T-helper 2 cell treated with Interferon-gamma antibody and Interleukin-4, amounts not matched to agents 5 μg/mL and 100 μg/mL, for 36 hours (primary cell): ENCODE results near the gene ELFN2.
"Not testable (repeated sequence)": the region's sequence is repeated elsewhere in the genome, so short reads cannot be mapped to it uniquely, and the experiment has no call there.

ENCODE experiments used
- DNase-seq: peaks from one replicate; pipeline ENCODE4 v3.0.0; 2021; ENCODE audit warnings: low spot score
- H3K27ac Mint-ChIP-seq: one replicate; pipeline ENCODE4 v1.8.0; 2021; ENCODE audit warnings: mild to moderate bottlenecking, mixed read lengths
- H3K27me3 Mint-ChIP-seq: one replicate; pipeline ENCODE4 v1.8.0; 2021; ENCODE audit warnings: low read depth, mixed read lengths
- H3K36me3 Mint-ChIP-seq: one replicate; pipeline ENCODE4 v1.8.0; 2021; ENCODE audit warnings: low read depth, mixed read lengths
- H3K4me1 Mint-ChIP-seq: one replicate; pipeline ENCODE4 v1.8.0; 2021; ENCODE audit warnings: low read depth, mixed read lengths
- H3K4me3 Mint-ChIP-seq: one replicate; pipeline ENCODE4 v1.8.0; 2022; ENCODE audit warnings: mild to moderate bottlenecking, moderate library complexity, mixed read lengths
- H3K9me3 Mint-ChIP-seq: one replicate; pipeline ENCODE4 v1.8.0; 2021; ENCODE audit warnings: mixed read lengths

Gene ELFN2, protein sequence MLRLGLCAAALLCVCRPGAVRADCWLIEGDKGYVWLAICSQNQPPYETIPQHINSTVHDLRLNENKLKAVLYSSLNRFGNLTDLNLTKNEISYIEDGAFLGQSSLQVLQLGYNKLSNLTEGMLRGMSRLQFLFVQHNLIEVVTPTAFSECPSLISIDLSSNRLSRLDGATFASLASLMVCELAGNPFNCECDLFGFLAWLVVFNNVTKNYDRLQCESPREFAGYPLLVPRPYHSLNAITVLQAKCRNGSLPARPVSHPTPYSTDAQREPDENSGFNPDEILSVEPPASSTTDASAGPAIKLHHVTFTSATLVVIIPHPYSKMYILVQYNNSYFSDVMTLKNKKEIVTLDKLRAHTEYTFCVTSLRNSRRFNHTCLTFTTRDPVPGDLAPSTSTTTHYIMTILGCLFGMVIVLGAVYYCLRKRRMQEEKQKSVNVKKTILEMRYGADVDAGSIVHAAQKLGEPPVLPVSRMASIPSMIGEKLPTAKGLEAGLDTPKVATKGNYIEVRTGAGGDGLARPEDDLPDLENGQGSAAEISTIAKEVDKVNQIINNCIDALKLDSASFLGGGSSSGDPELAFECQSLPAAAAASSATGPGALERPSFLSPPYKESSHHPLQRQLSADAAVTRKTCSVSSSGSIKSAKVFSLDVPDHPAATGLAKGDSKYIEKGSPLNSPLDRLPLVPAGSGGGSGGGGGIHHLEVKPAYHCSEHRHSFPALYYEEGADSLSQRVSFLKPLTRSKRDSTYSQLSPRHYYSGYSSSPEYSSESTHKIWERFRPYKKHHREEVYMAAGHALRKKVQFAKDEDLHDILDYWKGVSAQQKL

DNA sequence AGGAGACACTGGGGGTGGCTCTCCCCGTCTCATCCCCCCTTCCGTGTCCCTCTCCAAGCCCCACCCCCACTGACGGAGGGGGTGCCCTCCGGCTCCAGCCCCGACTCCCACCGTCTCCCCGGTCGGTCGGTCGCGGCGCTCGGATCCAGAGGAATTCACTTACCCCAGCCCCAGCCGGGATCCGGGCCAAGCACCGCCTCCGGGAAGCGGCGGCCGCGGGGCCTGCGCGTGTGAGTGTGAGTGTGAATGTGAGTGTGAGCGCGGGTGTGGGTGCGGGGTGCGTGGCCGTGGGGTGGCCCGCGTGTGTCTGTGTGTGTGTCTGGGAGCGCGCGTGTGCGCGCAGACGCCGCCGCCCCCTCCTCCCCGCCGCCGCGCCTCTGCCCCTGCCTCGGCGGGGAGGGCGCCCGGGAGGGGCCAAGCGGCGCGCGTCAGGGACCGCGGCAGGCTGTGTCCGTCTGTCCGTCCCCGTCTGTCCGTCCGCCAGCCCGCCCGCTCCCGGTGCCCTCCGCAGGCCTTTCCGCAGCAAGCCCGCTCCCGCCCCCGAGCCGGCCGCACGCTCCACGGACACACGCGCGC lies at the start of gene ELFN2:
Gene ELFN2 (minus strand): TSS at position 345 of the 576 bp plus-strand sequence. CDS start 51,945 bp downstream, outside the sequence.
- peaks cover 2% of the 10 kb centered on the region for H3K36me3 Mint-ChIP-seq
- H3K4me1 Mint-ChIP-seq: peaks cover 5% of the 10 kb centered on the region
- DNase-seq: no peak
- H3K27ac Mint-ChIP-seq: no peak within 1 kb of the TSS
- H3K27me3 Mint-ChIP-seq: peaks cover 63% of the 10 kb centered on the region
- H3K9me3 Mint-ChIP-seq: peaks cover 5% of the 10 kb centered on the region
- no peak within 1 kb of the TSS for H3K4me3 Mint-ChIP-seq

DNA sequence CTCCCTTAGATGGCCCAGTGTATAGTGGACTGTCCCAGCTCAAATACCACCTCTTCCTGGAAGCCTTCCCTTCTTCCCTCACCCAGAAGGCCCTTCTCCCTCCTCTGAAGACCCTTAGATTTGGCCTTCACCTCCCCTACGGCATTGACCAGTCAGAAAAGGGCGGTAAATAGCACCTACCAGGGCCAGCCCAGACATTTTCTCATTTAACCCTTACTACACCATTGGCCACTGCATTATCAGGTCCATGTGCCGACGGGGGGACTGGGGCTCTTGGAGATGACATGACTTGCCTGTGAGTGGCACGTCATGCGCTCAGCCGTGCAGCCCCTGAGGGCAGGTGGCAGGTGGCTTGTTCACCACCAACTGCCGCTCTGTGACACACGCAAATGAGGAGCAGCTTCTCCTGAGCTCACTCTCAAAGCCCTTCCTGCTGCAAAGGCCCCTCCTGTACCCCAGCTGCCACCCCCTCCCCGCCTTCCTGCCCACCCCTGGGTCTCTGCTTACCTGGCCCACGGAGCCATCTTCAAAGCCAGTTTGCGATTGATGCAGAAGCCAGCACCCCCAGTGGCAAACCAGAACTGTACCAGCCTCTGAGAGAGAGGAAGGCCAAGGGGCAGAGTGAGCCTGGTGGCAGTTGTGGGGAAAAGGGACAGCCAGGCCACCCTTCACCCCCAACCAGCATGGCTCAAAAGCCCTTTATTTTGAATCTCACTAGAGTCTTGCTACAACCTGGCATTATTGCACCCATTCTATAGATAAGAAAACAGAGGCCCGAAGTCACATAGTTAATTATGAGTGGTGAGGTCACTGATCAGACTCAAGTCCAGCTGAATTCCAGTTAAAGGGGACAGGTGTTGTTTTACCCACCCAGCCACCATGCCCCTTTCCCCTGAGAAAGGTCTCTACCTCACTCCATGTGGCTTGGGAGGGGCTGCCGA lies 49.4 kb upstream of the ELFN2 start:
- no peak for DNase-seq
- no peaks in the 10 kb centered on the region for H3K27me3 Mint-ChIP-seq
- H3K9me3 Mint-ChIP-seq: no peaks in the 10 kb centered on the region
- no peak overlapping the region for H3K4me3 Mint-ChIP-seq
- peaks cover 5% of the 10 kb centered on the region for H3K4me1 Mint-ChIP-seq
- peaks cover 38% of the 10 kb centered on the region for H3K36me3 Mint-ChIP-seq
- no peak overlapping the region for H3K27ac Mint-ChIP-seq

DNA sequence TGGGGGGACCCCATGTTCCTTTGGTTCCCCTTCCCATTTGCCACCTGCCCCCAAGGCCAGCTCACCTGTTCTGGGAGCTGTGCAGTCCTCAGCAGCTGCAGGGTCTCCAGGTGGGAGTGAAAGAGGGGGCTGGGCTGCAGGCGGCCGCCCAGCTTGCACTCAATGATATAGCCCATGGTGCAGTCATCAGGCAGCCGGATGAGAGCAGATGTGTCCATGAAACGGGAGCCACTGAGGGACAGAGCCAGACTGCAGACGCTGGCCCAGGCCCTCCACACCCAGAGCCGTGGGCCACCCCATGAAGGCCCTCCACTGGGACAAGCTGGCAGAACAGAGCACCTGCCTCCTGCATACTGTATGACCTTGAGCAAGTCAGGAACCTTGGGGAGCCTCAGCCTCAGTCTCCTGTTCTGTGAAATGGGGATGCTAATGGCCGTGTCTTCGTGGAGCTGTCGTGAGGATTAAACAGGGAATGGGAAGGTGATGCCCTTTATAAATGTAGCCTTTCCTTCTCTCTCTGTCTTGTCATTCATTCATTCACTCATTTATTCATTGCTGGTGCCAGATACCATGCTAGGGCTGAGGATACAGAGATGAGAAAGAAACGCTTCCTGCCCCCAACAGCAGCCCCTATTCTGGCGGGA lies 47.3 kb upstream of the ELFN2 start:
- H3K36me3 Mint-ChIP-seq: peaks cover 42% of the 10 kb centered on the region
- no peak overlapping the region for H3K4me3 Mint-ChIP-seq
- H3K27ac Mint-ChIP-seq: no peak overlapping the region
- no peaks in the 10 kb centered on the region for H3K27me3 Mint-ChIP-seq
- no peak for DNase-seq
- no peaks in the 10 kb centered on the region for H3K4me1 Mint-ChIP-seq
- H3K9me3 Mint-ChIP-seq: no peaks in the 10 kb centered on the region

DNA sequence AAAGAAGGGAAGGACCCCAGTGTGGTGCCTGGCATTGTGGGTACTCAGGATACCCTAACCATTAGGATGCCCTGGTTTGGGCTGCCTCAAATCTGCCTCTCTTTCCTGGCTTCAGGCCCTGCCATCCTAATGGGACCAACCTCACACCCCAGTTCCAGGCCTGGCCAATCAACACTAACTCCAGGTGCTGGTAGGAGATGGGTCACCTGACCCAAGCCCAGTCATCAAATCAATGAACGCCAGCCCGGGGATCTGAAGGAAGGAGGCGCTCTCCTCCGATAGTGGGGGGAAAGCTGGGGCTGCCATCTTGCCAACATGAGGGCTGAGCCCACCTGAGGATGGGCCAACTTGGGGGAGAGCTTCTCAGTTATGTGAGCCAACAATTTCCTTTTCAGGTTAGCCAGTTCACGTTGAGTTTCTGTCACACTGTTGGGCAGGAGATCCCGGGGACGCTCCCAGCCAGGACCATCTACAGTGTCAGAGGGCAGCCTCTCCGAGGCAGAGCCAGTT lies 46.2 kb upstream of the ELFN2 start:
- Mint-ChIP-seq H3K27me3 (no peaks in the 10 kb centered on the region), H3K4me1 (no peaks in the 10 kb centered on the region), H3K9me3 (no peaks in the 10 kb centered on the region), H3K36me3 (peaks cover 49% of the 10 kb centered on the region), H3K27ac (no peak overlapping the region), H3K4me3 (no peak overlapping the region)
- DNase-seq: no peak

DNA sequence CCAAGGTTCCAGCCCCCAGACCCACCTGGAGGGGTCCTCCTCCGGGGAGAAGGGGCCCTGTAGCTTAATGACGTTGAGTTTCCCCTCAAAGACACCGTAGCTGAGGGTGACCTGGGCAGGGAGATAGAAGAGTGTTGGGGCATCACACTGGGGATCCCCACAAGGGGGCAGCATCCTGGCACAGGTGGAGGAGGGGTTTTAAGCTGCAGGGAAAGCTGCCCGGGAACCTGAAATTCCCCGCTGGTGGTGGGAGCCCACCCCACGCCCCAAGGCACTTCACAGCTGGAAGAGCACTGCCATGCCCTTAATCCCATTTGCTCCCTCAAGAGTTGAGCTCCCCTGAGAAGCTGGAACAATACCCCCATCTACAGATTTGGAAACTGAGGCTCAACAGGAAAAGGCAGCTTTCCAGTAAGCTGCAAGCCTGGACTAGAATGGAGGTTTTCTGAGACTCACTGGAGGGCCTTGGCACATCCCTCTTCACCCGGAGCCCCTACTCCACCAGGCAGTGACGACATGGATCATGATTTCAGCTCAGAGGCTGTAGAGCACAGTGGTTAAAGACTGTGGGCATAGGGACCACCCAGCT lies 45.2 kb upstream of the ELFN2 start:
- Mint-ChIP-seq H3K4me1 (no peaks in the 10 kb centered on the region), H3K36me3 (peaks cover 55% of the 10 kb centered on the region)
- no peak for DNase-seq

DNA sequence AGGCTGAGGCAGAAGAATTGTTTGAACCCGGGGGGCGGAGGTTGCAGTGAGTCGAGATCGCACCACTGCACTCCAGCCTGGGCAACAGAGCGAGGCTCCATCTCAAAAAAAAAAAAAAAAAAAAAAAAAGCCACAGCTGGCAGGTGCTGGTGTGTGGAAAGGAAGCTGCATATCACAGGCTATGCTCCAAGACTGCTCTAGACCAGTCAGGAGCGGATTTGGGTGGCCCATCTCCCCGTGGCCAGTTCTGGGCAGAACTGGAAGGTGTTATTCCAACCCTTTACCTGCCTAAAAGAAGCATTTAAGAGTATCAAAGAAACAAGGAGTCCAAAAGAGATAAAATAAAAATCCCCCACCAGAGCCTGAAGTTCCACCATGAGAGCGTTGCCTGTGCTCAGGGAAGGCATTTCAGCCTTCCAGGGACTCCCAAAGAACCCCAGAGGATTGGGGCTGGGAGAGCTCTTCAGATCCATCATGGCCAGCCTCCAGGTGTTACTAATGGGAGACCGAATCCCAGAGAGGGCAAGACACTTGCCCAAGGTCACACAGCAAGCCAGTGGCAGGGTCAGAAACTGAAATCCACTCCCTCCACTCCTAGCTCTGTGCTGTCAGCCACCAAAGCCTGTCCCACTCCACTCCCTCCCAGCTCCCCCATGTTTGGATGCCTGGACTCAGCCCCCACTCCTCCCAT lies 44.6 kb upstream of the ELFN2 start:
- Mint-ChIP-seq H3K27me3 (no peaks in the 10 kb centered on the region), H3K4me3 (no peak overlapping the region), H3K4me1 (no peaks in the 10 kb centered on the region), H3K36me3 (peaks cover 53% of the 10 kb centered on the region), H3K27ac (no peak overlapping the region), H3K9me3 (no peaks in the 10 kb centered on the region)
- DNase-seq: no peak

More for the DNA sequence above, 45.2 kb upstream of the ELFN2 start:
- H3K27ac Mint-ChIP-seq: peak overlapping the region; percentile 41
- no peaks in the 10 kb centered on the region for H3K27me3 Mint-ChIP-seq
- no peak overlapping the region for H3K4me3 Mint-ChIP-seq
- H3K9me3 Mint-ChIP-seq: no peaks in the 10 kb centered on the region

DNA sequence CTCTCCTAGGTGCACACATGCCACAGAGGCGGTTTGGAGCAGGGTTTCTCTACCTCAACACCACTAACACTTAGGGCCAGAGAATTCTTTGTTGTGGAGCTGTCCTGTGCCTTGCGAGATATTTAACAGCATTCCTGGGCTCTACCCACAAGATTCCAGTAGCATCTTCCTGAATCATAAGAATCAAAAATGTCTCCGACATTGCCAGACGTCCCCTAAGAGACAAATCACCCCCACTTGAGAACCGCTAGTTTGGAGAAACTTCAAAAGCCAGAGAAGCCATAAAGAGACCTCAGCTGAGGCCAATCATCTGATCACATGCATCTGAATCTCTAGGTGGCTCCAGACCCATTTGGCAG lies 42.8 kb upstream of the ELFN2 start:
- no peaks in the 10 kb centered on the region for H3K9me3 Mint-ChIP-seq
- no peaks in the 10 kb centered on the region for H3K4me1 Mint-ChIP-seq
- peaks cover 59% of the 10 kb centered on the region for H3K36me3 Mint-ChIP-seq
- H3K4me3 Mint-ChIP-seq: no peak overlapping the region
- no peak overlapping the region for H3K27ac Mint-ChIP-seq
- no peaks in the 10 kb centered on the region for H3K27me3 Mint-ChIP-seq
- DNase-seq: no peak

DNA sequence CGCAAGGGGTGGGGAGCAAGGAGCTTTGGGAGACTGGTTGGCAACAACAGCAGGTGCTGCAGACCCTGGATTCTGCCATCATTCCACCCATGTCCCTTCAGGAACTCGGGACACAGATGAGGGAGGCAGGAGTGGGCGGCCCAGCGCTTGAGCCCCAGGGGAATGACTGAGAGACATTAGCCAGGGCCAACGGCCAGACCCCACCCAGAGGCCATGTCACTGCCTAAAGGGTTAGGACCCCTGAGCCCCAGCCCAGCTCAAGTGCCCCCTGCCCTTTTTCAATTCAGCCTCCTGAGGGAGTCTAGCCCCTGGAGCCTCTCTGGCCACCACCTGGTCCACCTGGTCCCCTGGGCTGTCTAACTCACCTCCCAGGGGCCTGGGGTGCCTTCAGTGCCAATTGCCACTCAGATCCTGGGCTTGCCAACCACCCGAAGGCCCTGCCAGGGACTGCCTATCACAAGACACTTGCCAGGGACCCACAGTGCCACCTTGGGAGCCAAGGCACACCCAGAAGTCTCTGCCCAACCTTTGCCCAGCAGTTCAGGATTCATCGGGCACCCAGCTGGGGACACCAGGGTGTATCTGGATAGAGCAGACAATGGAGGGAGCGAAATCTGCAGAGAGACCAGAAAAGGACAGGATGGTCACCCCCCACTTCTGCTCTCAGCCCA lies 42.3 kb upstream of the ELFN2 start:
- H3K4me1 Mint-ChIP-seq: no peaks in the 10 kb centered on the region
- no peak for DNase-seq
- no peak overlapping the region for H3K4me3 Mint-ChIP-seq
- H3K27me3 Mint-ChIP-seq: no peaks in the 10 kb centered on the region
- peaks cover 60% of the 10 kb centered on the region for H3K36me3 Mint-ChIP-seq
- H3K27ac Mint-ChIP-seq: no peak overlapping the region
- H3K9me3 Mint-ChIP-seq: no peaks in the 10 kb centered on the region

DNA sequence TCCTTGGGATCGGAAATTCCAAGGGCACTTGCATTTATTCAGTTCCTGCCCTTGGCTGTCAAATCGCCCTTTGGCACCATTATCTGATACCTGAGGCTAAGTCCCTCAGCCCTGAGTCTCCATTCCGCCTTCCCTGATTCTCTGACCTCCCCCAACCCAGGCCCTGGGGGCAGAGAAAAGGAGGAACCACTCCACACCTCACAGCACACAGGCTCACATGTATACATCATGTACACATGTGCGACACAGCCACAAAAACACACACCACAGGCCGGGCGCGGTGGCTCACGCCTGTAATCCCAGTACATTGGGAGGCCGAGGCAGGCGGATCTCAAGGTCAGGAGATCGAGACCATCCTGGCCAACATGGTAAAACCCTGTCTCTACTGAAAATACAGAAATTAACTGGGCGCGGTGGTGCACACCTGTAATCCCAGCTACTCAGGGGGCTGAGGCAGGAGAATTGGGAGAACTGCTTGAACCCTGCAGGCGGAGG lies 41.0 kb upstream of the ELFN2 start:
- not testable (repeated sequence) for DNase-seq, H3K27me3 Mint-ChIP-seq, H3K9me3 Mint-ChIP-seq, H3K4me1 Mint-ChIP-seq, H3K27ac Mint-ChIP-seq, H3K4me3 Mint-ChIP-seq
- H3K36me3 Mint-ChIP-seq: peaks cover 58% of the 10 kb centered on the region

DNA sequence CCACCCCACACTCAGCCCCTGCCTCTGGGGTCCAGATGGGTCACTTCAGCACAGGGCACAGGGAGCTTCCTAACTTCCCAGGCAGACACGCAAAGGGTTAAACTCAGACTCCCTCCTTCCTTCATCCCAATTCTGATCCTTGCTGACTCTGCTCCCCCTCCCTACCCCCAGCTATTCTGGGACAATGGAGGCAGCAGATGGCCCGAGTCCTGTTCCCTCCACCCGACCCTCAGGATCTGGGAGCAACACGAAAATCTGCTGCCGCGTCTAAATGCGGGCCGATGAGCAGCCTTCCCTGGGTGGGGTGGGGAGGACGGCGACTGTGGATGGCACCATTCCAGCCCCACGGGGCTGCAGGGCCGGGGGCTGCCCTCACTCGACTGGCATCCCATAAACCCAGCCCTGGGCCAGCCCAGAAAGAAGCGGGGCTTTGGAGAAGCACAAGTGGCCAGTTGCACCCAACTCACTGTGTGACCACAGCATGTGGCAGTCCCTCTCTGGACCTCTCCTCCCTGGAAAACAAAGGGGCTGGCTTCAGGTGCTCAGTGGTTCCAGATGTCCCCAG lies 40.2 kb upstream of the ELFN2 start:
- Mint-ChIP-seq H3K36me3 (peaks cover 52% of the 10 kb centered on the region), H3K9me3 (no peaks in the 10 kb centered on the region), H3K27ac (no peak overlapping the region), H3K27me3 (no peaks in the 10 kb centered on the region), H3K4me3 (no peak overlapping the region), H3K4me1 (no peaks in the 10 kb centered on the region)
- DNase-seq: no peak

DNA sequence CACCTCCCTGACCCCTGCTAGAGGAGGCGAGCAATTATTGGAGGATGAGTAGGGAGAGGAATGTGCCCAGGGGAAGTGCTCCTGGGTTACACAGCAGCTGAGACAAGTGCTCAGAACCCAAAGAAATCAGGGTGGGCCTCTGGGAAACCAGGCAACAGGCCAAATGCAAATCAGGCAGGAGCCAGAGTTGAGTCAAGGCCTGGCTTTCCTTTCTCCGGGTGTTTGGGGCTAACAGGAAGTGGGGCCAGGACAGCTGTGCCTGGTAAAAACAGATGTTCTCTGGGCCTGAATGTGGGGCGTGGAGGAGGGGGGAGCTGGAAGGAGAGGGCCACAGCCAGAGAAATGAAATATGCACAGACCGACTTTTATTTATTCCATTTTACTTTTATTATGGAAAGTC lies 36.9 kb upstream of the ELFN2 start:
- Mint-ChIP-seq H3K27ac (no peak overlapping the region), H3K9me3 (no peaks in the 10 kb centered on the region), H3K4me1 (no peaks in the 10 kb centered on the region), H3K27me3 (no peaks in the 10 kb centered on the region), H3K36me3 (peaks cover 36% of the 10 kb centered on the region), H3K4me3 (no peak overlapping the region)
- no peak for DNase-seq
